NCI-H510A treated with DMSO at 0.1 percent for 48 hours (cell line): ENCODE measurements around the gene BEND3.
A peak's percentile ranks its signal among the peaks of the same experiment; 100 is the strongest.
"Not testable (repeated sequence)": the region's sequence is repeated elsewhere in the genome, so short reads cannot be mapped to it uniquely, and the experiment has no call there.

Source experiments
- DNase-seq: peaks from one replicate; lab custom pipeline; 2025; lab: John Stamatoyannopoulos, UW

Gene BEND3

GRCh38 chr6:107114926-107115694 lies at the start of gene BEND3:
Gene BEND3 (minus strand): TSS chr6:107115515. CDS start chr6:107099285, 16,230 bp downstream.
- DNase-seq, result no peak

GRCh38 chr6:107164299-107164698 lies 49.0 kb upstream of the BEND3 start:
- DNase-seq, result not testable (repeated sequence)

GRCh38 chr6:107161521-107161920 lies 46.2 kb upstream of the BEND3 start:
- DNase-seq, result no peak

GRCh38 chr6:107156617-107157016 lies 41.3 kb upstream of the BEND3 start:
- no peak for DNase-seq

GRCh38 chr6:107154801-107155160 lies 39.5 kb upstream of the BEND3 start:
- DNase-seq, result no peak

- DNase-seq, result peak; percentile 49
These were observed 39.0 kb upstream of the BEND3 start for GRCh38 chr6:107154131-107154800.

GRCh38 chr6:107152638-107153430 lies 37.5 kb upstream of the BEND3 start:
- DNase-seq, result peak; percentile 39

GRCh38 chr6:107144666-107145065 lies 29.4 kb upstream of the BEND3 start:
- DNase-seq, result no peak

GRCh38 chr6:107144014-107144413 lies 28.7 kb upstream of the BEND3 start:
- DNase-seq, result no peak

GRCh38 chr6:107140581-107140980 lies 25.3 kb upstream of the BEND3 start:
- DNase-seq, result no peak

- not testable (repeated sequence) for DNase-seq
These were observed 21.0 kb upstream of the BEND3 start for GRCh38 chr6:107136324-107136723.

- not testable (repeated sequence) for DNase-seq
These were observed 19.8 kb upstream of the BEND3 start for GRCh38 chr6:107135048-107135680.

- DNase-seq, result peak; percentile 19
These were observed 17.1 kb upstream of the BEND3 start for GRCh38 chr6:107132330-107132954.

GRCh38 chr6:107129370-107129925 lies 14.1 kb upstream of the BEND3 start:
- peak; percentile 18 for DNase-seq

- DNase-seq, result no peak
These were observed 13.3 kb upstream of the BEND3 start for GRCh38 chr6:107128577-107128976.

- no peak for DNase-seq
These were observed 12.9 kb upstream of the BEND3 start for GRCh38 chr6:107128175-107128574.

- no peak for DNase-seq
These were observed 10.5 kb upstream of the BEND3 start for GRCh38 chr6:107125771-107126170.

GRCh38 chr6:107124934-107125348 lies 9.6 kb upstream of the BEND3 start:
- no peak for DNase-seq

- no peak for DNase-seq
These were observed 8.2 kb upstream of the BEND3 start for GRCh38 chr6:107123501-107123900.

- no peak for DNase-seq
These were observed 7.4 kb upstream of the BEND3 start for GRCh38 chr6:107122748-107123147.

GRCh38 chr6:107121964-107122495 lies 6.7 kb upstream of the BEND3 start:
- DNase-seq, result no peak
